Loucy (cell line): ENCODE data around the gene DIPK1B.

Experiments
- H2AFZ ChIP-seq: fragments of 200-600 bp; sonication (generic); 2 replicates; pipeline ENCODE4 v1.6.0; 2016; ENCODE audit warnings: antibody characterized with exemption, mild to moderate bottlenecking, low read length, moderate library complexity
- H3F3A ChIP-seq: fragments of 200-600 bp; 2 replicates; pipeline ENCODE4 v1.6.0; 2016; ENCODE audit warnings: antibody characterized with exemption, low read depth, mild to moderate bottlenecking
- H3K27me3 ChIP-seq: fragments of 200-600 bp; sonication (generic); 2 replicates; pipeline ENCODE4 v1.6.1; 2014; ENCODE audit warnings: low read length, mild to moderate bottlenecking; ENCODE audit not compliant: insufficient read depth, poor library complexity, severe bottlenecking
- H3K36me3 ChIP-seq: fragments of 200-600 bp; sonication (generic); 2 replicates; pipeline ENCODE4 v1.6.1; 2016; ENCODE audit warnings: low read length; ENCODE audit not compliant: insufficient read depth
- H3K4me1 ChIP-seq: fragments of 200-600 bp; sonication (generic); 2 replicates; pipeline ENCODE4 v1.5.1; 2014; ENCODE audit warnings: low read length, mild to moderate bottlenecking; ENCODE audit not compliant: insufficient read depth, poor library complexity, severe bottlenecking
- H3K4me2 ChIP-seq: fragments of 200-600 bp; sonication (generic); 2 replicates; pipeline ENCODE4 v1.6.0; 2014; ENCODE audit warnings: antibody characterized with exemption, low read length, low read depth, mild to moderate bottlenecking; ENCODE audit not compliant: poor library complexity, severe bottlenecking
- H3K4me3 ChIP-seq: fragments of 200-600 bp; sonication (generic); 2 replicates; pipeline ENCODE4 v1.5.1; 2014; ENCODE audit warnings: low read length, mild to moderate bottlenecking, mixed read lengths; ENCODE audit not compliant: poor library complexity, severe bottlenecking
- H3K79me2 ChIP-seq: fragments of 200-600 bp; sonication (generic); 2 replicates; pipeline ENCODE4 v1.6.1; 2014; ENCODE audit warnings: low read length; ENCODE audit not compliant: insufficient read depth
- H3K9ac ChIP-seq: fragments of 200-600 bp; sonication (generic); 2 replicates; pipeline ENCODE4 v1.6.0; 2014; ENCODE audit warnings: mild to moderate bottlenecking, low read depth, low read length, moderate library complexity; ENCODE audit not compliant: poor library complexity, severe bottlenecking
- H3K9me2 ChIP-seq: fragments of 200-600 bp; sonication (generic); replicated peaks from 2 replicates; pipeline ENCODE4 v1.6.1; 2016; ENCODE audit warnings: low read depth, low read length, mixed read lengths
- H3K9me3 ChIP-seq: fragments of 200-600 bp; sonication (generic); 2 replicates; pipeline ENCODE4 v1.6.1; 2014; ENCODE audit warnings: mild to moderate bottlenecking, antibody characterized with exemption, low read length, low read depth; ENCODE audit not compliant: insufficient read depth
- H4K20me1 ChIP-seq: fragments of 200-600 bp; sonication (generic); 2 replicates; pipeline ENCODE4 v1.6.0; 2014; ENCODE audit warnings: antibody characterized with exemption, low read length, mild to moderate bottlenecking; ENCODE audit not compliant: insufficient read depth, poor library complexity, severe bottlenecking
- EZH2phosphoT487 ChIP-seq: fragments of 200-600 bp; IDR thresholded peaks from 2 replicates; pipeline ENCODE4 v1.6.1; 2018; ENCODE audit warnings: antibody characterized with exemption, mild to moderate bottlenecking, moderate library complexity, borderline replicate concordance
- TF ChIP-seq, protein P1 (sequence below): fragments of 200-600 bp; sonication (generic); conservative IDR thresholded peaks from 2 replicates; pipeline ENCODE4 v1.5.1; 2014; ENCODE audit warnings: mild to moderate bottlenecking, antibody characterized with exemption, low read length

DIPK1B gene

DNA sequence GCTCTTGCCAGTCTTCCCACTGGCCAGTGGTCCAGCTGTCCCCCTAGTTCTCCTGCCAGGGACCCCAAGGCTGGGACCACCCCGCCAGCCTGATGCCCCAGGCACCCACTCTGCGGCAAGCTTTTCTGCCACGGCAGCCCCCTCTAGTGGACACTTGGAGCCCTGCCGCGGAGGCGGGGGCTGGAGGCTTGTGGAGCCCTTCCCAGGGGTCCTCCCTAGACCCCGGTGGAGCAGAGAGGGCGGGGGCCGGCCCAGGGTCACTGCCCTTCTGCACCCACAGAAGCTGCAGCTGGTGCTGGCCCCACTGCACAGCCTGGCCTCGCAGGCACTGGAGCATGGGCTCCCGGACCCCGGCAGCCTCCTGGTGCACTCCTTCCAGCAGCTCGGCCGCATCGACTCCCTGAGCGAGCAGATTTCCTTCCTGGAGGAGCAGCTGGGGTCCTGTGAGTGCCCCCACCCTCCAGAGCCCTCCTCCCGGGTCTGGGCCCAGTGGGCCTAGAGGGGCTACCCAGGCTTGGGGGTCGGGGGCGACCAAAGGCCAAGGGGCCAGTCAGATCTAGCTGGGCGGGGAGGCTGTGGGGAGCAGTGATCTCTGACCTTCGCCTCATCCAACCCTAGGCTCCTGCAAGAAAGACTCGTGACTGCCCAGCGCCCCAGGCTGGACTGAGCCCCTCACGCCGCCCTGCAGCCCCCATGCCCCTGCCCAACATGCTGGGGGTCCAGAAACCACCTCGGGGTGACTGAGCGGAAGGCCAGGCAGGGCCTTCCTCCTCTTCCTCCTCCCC lies 40.5 kb upstream of the DIPK1B start:
- Histone ChIP-seq H3K79me2 (no peaks in the 10 kb centered on the region), H2AFZ (no peak overlapping the region), H3K27me3 (no peaks in the 10 kb centered on the region), H3K9me3 (no peaks in the 10 kb centered on the region), H3K4me2 (no peak overlapping the region), H3K9ac (no peak overlapping the region), H3K36me3 (peaks cover 10% of the 10 kb centered on the region; the same call in 1 of the 2 replicates), H3K4me3 (no peak overlapping the region), H4K20me1 (no peaks in the 10 kb centered on the region), H3K4me1 (no peaks in the 10 kb centered on the region), H3K9me2 (no peaks in the 10 kb centered on the region), H3F3A (no peaks in the 10 kb centered on the region)
- TF ChIP-seq, protein P1, sequence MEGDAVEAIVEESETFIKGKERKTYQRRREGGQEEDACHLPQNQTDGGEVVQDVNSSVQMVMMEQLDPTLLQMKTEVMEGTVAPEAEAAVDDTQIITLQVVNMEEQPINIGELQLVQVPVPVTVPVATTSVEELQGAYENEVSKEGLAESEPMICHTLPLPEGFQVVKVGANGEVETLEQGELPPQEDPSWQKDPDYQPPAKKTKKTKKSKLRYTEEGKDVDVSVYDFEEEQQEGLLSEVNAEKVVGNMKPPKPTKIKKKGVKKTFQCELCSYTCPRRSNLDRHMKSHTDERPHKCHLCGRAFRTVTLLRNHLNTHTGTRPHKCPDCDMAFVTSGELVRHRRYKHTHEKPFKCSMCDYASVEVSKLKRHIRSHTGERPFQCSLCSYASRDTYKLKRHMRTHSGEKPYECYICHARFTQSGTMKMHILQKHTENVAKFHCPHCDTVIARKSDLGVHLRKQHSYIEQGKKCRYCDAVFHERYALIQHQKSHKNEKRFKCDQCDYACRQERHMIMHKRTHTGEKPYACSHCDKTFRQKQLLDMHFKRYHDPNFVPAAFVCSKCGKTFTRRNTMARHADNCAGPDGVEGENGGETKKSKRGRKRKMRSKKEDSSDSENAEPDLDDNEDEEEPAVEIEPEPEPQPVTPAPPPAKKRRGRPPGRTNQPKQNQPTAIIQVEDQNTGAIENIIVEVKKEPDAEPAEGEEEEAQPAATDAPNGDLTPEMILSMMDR, result peak; percentile 80
- TF ChIP-seq EZH2phosphoT487, result no peak

DNA sequence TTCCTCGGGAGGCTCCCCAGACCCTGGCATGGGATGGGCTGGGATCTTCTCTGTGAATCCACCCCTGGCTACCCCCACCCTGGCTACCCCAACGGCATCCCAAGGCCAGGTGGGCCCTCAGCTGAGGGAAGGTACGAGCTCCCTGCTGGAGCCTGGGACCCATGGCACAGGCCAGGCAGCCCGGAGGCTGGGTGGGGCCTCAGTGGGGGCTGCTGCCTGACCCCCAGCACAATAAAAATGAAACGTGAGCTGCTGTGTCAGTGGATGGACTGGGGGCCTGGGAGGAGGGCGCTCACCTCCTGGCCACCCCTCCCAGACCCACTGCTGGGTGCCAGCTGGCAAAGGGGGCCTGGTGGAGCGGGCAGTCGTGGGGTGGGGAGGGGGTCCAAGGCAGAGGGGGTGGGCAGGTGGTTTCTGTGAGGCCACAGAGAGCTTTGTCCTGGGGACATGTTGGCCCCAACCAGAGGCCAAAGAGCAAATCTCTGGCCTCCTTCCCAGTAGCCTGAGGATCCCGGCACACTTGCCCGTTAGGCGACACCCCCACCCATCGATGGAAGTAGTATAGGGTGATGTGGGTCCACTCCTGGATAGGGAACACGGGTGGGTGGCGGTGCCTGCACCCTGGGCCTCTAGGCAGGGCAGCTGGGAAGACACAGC lies 39.8 kb upstream of the DIPK1B start:
- no peak overlapping the region for H3K4me3 ChIP-seq
- H3K27me3 ChIP-seq, result no peaks in the 10 kb centered on the region
- TF ChIP-seq EZH2phosphoT487, result no peak
- TF ChIP-seq, protein P1, result no peak
- no peaks in the 10 kb centered on the region for H4K20me1 ChIP-seq
- no peaks in the 10 kb centered on the region for H3K9me3 ChIP-seq
- no peak overlapping the region for H2AFZ ChIP-seq
- H3K9me2 ChIP-seq, result no peaks in the 10 kb centered on the region
- no peaks in the 10 kb centered on the region for H3F3A ChIP-seq
- no peaks in the 10 kb centered on the region for H3K79me2 ChIP-seq
- H3K36me3 ChIP-seq, result peaks cover 10% of the 10 kb centered on the region; the same call in 1 of the 2 replicates
- no peak overlapping the region for H3K4me2 ChIP-seq
- H3K4me1 ChIP-seq, result no peaks in the 10 kb centered on the region
- no peak overlapping the region for H3K9ac ChIP-seq

DNA sequence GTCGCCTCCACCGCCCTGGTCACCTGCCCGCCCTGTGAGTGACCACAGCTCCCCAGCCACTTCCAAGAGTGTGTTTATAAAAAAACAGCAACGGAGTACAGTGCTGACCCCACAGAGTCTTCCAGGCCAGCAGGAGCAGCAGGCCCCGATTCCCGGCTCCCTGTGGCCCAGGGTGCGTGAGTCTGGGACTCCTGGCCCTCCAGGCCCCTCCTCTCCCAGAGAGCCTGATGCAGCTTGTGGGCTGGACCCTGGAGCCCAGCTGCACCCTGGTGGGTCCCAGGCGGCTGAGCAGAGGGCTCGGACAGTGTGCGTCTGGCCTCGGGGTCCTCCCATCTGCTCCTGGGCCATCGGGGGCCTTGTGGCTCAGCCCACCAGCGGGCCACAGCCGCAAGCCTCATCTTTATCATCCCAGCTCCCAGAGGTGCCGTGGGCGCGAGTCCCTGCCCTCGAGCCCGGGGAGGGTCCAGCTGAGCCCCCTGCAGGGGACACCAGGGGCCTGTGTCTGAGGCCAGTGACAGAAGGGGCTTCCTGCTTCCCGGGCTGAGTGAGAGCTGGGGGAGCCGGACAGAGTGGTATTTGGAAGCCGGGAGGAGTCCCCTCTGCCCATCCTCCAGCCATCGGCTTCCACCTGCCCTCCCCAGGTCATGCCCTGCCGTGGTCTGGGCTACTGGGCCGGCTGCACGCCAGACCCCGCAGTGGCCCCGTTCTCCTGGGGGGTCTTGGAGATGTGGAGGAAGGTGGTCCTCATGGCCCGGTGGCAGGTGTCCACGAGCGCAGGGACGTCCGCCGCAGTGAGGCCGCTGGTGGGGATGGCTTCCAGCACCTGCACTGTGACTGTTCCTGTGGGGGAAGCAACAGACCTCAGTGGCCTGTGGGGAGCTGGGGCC lies 39.0 kb upstream of the DIPK1B start:
- Histone ChIP-seq H3K4me1 (no peaks in the 10 kb centered on the region), H3K36me3 (peaks cover 10% of the 10 kb centered on the region; the same call in 1 of the 2 replicates), H3K79me2 (no peaks in the 10 kb centered on the region), H3F3A (no peaks in the 10 kb centered on the region), H2AFZ (no peak overlapping the region), H4K20me1 (no peaks in the 10 kb centered on the region), H3K9me3 (no peaks in the 10 kb centered on the region), H3K9me2 (no peaks in the 10 kb centered on the region), H3K9ac (no peak overlapping the region), H3K4me2 (no peak overlapping the region), H3K4me3 (no peak overlapping the region), H3K27me3 (no peaks in the 10 kb centered on the region)
- TF ChIP-seq, protein P1, result no peak
- TF ChIP-seq EZH2phosphoT487, result no peak
